ENCODE measurements around the gene MRPL12.

DNA sequence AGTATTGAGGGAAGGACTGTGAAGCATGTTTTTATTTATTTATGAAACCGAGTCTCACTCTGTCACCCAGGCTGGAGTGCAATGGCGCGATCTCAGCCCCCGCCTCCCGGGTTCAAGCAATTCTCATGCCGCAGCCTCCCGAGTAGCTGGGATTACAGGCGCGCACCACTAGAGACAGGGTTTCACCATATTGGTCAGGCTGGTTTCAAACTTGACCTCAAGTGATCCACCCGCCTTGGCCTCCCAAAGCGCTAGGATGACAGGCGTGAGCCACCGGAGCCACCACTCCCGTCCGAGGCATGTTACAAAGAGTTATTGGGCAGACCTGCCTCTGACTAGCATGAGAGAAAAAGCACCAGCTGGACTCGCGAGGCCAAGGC, 3.1 kb downstream of the MRPL12 start:
- TF ChIP-seq, protein P1, sequence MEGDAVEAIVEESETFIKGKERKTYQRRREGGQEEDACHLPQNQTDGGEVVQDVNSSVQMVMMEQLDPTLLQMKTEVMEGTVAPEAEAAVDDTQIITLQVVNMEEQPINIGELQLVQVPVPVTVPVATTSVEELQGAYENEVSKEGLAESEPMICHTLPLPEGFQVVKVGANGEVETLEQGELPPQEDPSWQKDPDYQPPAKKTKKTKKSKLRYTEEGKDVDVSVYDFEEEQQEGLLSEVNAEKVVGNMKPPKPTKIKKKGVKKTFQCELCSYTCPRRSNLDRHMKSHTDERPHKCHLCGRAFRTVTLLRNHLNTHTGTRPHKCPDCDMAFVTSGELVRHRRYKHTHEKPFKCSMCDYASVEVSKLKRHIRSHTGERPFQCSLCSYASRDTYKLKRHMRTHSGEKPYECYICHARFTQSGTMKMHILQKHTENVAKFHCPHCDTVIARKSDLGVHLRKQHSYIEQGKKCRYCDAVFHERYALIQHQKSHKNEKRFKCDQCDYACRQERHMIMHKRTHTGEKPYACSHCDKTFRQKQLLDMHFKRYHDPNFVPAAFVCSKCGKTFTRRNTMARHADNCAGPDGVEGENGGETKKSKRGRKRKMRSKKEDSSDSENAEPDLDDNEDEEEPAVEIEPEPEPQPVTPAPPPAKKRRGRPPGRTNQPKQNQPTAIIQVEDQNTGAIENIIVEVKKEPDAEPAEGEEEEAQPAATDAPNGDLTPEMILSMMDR (IDR thresholded peaks at IDR 0.05; ENCODE audit: low read length) = no peak
- no peak for TF ChIP-seq EZH2 (IDR thresholded peaks at IDR 0.05; ENCODE audit: borderline replicate concordance, low read length)

All from OCI-LY1 (cell line).